ENCODE data around the gene UPK2. TPM values are rescaled to one million over a fixed set of nuclear protein-coding genes. Genes with fewer than 3 reads are reported as not detected.

Gene UPK2
- total and polyA plus RNA-seq, 2 of the 13 experiments (the other 11 are each of a cell fraction or from before 2014, with no cell fraction given), result not detected

DNA sequence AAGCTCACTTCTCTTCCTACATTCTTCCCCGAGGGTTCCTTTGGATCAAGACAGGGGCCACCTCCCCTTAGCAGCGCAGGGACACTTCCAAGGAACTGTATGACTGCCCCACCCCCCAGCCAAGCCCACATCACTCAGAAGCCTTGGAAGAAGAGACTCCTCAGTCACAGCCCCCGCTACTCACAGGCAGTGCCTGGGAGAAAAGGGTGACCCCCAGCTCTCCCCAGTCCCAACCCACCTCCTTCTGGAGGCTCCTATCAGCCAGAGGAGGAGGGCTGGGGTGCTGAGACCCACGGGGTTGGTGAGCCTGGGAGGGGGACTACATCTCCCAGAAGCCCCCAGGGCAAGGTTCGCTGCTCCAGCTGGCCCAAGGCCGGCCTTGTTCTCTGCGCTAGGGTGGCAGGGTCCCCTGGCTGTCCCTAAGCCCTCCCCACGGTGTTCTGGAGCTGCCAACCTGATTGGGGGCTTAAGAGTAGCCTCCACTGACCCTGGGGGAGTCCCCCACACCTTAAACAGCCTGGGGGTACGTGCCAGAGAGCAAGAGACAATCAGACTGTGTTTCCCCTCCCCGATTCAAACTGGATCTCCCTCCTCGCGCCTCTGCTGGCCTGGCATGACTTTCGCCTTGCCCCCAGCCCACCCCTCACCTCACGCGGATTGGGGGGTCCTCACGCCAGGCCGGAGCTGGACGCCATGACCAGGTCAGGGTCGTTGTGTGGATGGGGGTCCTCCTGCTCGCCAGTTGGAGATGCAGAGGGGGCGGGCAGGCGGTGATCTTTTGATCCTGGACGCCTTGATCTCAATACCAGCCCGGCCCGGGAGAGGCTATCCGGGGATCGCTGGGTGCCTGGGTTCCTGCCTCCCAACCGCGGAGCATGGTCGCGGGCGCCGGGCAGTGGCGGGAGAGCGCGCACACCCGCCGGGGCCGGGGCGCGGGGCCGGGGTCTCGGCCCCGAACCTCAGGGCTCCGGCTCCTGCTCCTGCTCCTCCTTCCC lies 31.2 kb upstream of the UPK2 start:
- Histone ChIP-seq H3K36me3 (replicated peaks in 1 of 2; ENCODE audit: control insufficient read depth in 1 of 2, insufficient read depth in 2 of 2, low read length in 2 of 2) (no peaks in the 10 kb centered on the region), H3K4me3 (replicated peaks in 1 of 3; ENCODE audit: insufficient read depth in 1 of 3, low read depth in 2 of 3, low read length in 3 of 3) (peak overlapping the region; percentile 87 to 97 (median 90)), H3K79me2 (ENCODE audit: insufficient read depth, low read length) (peaks cover 40% of the 10 kb centered on the region), H3K27me3 (ENCODE audit: control insufficient read depth in 1 of 2, insufficient read depth in 2 of 2, low read length in 2 of 2) (no peaks in the 10 kb centered on the region; a peak in 1 of 5 replicates), H3K27ac (ENCODE audit: extremely low read length, insufficient read depth, low read length) (peak overlapping the region; percentile 55), H2AFZ (ENCODE audit: low read length) (no peak overlapping the region), H4K20me1 (ENCODE audit: insufficient read depth, low read length) (no peaks in the 10 kb centered on the region), H3K9me3 (ENCODE audit: low read length) (no peaks in the 10 kb centered on the region), H3K9ac (ENCODE audit: insufficient read depth, low read depth, low read length) (peak overlapping the region; percentile 75), H3K4me2 (ENCODE audit: low read depth, low read length) (peak overlapping the region; percentile 94), H3K4me1 (ENCODE audit: insufficient read depth, low read length) (peaks cover 69% of the 10 kb centered on the region)
- ATAC-seq (peak; percentile 13; the same call in 2 of the 3 replicates), FAIRE-seq (peak; percentile 8), DNase-seq (ENCODE audit: low spot score) (no peak)
- ChIA-PET POLR2A (interaction anchor here (0.6 to 1.4 kb wide), 3 partner anchors 8 to 160 kb away, joined by 3 to 8 read pairs (median 5); no protein-coding TSS in a partner anchor), CTCF (ENCODE audit: low intra/inter-chr PET ratio, low total read pairs) (interaction anchor here (9.8 kb wide), 1 partner anchor 17 kb away, joined by 188 read pairs; no protein-coding TSS in a partner anchor)
- intact Hi-C loops (cut with micrococcal nuclease; ENCODE audit: unreplicated experiment), result no loop called here
- in situ Hi-C loops (cut with HindIII; ENCODE audit: extremely low pct_ligation_motif_present, low pct_unique_long_range_greater_than_20kb), result no loop called here
- WGBS (ENCODE audit: low lambda C conversion rate), result 0% methylated on average over 10 of the region's 45 CpGs
- TSS peak; percentile 70 for BruUV-seq (replicated peaks)
- TF ChIP-seq RARG (CRISPR knock-in tag; IDR thresholded peaks at IDR 0.05; ENCODE audit: low read depth) (no peak), TEAD2 (CRISPR knock-in tag; IDR thresholded peaks at IDR 0.05) (no peak), ZNF75D (CRISPR knock-in tag; IDR thresholded peaks at IDR 0.05; ENCODE audit: borderline replicate concordance) (no peak), KDM5A (IDR thresholded peaks at IDR 0.05; ENCODE audit: borderline replicate concordance, low read length) (no peak), HCFC1 (IDR thresholded peaks at IDR 0.05; ENCODE audit: low read depth, low read length) (peak; percentile 75), ZNF326 (CRISPR knock-in tag; IDR thresholded peaks at IDR 0.05; ENCODE audit: borderline replicate concordance) (no peak), RFX3 (CRISPR knock-in tag; IDR thresholded peaks at IDR 0.05) (no peak), ZNF781 (CRISPR knock-in tag; IDR thresholded peaks at IDR 0.05; ENCODE audit: borderline replicate concordance, not compliant biosample characterization) (no peak), SMAD9 (CRISPR knock-in tag; IDR thresholded peaks at IDR 0.05) (peak; percentile 62; the same call in 1 of the 2 replicates), IKZF1 (IDR thresholded peaks at IDR 0.05) (no peak), JUN (CRISPR knock-in tag; IDR thresholded peaks at IDR 0.05) (no peak)
- TF ChIP-seq, protein P1, sequence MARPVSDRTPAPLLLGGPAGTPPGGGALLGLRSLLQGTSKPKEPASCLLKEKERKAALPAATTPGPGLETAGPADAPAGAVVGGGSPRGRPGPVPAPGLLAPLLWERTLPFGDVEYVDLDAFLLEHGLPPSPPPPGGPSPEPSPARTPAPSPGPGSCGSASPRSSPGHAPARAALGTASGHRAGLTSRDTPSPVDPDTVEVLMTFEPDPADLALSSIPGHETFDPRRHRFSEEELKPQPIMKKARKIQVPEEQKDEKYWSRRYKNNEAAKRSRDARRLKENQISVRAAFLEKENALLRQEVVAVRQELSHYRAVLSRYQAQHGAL (CRISPR knock-in tag; IDR thresholded peaks at IDR 0.05; ENCODE audit: not compliant biosample characterization), result no peak
- TF ChIP-seq, protein P2, sequence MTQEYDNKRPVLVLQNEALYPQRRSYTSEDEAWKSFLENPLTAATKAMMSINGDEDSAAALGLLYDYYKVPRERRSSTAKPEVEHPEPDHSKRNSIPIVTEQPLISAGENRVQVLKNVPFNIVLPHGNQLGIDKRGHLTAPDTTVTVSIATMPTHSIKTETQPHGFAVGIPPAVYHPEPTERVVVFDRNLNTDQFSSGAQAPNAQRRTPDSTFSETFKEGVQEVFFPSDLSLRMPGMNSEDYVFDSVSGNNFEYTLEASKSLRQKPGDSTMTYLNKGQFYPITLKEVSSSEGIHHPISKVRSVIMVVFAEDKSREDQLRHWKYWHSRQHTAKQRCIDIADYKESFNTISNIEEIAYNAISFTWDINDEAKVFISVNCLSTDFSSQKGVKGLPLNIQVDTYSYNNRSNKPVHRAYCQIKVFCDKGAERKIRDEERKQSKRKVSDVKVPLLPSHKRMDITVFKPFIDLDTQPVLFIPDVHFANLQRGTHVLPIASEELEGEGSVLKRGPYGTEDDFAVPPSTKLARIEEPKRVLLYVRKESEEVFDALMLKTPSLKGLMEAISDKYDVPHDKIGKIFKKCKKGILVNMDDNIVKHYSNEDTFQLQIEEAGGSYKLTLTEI (CRISPR knock-in tag; conservative IDR thresholded peaks at IDR 0.05), result no peak
- TF ChIP-seq, protein P3, sequence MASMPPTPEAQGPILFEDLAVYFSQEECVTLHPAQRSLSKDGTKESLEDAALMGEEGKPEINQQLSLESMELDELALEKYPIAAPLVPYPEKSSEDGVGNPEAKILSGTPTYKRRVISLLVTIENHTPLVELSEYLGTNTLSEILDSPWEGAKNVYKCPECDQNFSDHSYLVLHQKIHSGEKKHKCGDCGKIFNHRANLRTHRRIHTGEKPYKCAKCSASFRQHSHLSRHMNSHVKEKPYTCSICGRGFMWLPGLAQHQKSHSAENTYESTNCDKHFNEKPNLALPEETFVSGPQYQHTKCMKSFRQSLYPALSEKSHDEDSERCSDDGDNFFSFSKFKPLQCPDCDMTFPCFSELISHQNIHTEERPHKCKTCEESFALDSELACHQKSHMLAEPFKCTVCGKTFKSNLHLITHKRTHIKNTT (CRISPR knock-in tag; IDR thresholded peaks at IDR 0.05), result no peak

All from HepG2 (cell line).